ENCODE measurements around the gene PLEKHM3. TPM values are rescaled to one million over a fixed set of nuclear protein-coding genes. Genes with fewer than 3 reads are reported as not detected.

Gene PLEKHM3
- total and polyA plus RNA-seq, 7 donors: 1.2 to 47.9 (median 29.1) TPM

GRCh38 chr2:207867056-207867455, 158.3 kb downstream of the PLEKHM3 start:
- no peaks in the 10 kb centered on the region for H3K27me3 ChIP-seq
- TF ChIP-seq CTCF (IDR thresholded peaks at IDR 0.05): no peak
- TF ChIP-seq POLR2A (IDR thresholded peaks at IDR 0.05): no peak
- TF ChIP-seq POLR2AphosphoS5 (IDR thresholded peaks at IDR 0.05): no peak
- TF ChIP-seq EP300 (IDR thresholded peaks at IDR 0.05): no peak
- peaks cover 0 to 26% (median 9%) of the 10 kb centered on the region in 4 donors for H3K4me1 ChIP-seq
- H3K9me3 ChIP-seq: no peaks in the 10 kb centered on the region
- intact Hi-C loops (cut with DNase I): no loop called here
- WGBS, 2 donors: 88 to 91% methylated on average over 3 of the region's 3 CpGs
- no peaks in the 10 kb centered on the region for H3K36me3 ChIP-seq
- H3K27ac ChIP-seq: no peak overlapping the region
- no peak overlapping the region for H3K4me3 ChIP-seq
- no peak for DNase-seq

GRCh38 chr2:207865210-207865609, 160.1 kb downstream of the PLEKHM3 start:
- Histone ChIP-seq H3K27ac (no peak overlapping the region), H3K9me3 (no peaks in the 10 kb centered on the region), H3K36me3 (peaks cover 0 to 8% (median 3%) of the 10 kb centered on the region in 4 donors), H3K4me1 (peaks cover 0 to 26% (median 9%) of the 10 kb centered on the region in 4 donors), H3K4me3 (no peak overlapping the region), H3K27me3 (no peaks in the 10 kb centered on the region)
- intact Hi-C loops (cut with DNase I): no loop called here
- 93 to 96% methylated on average over 5 of the region's 5 CpGs for WGBS, 2 donors
- no peak for TF ChIP-seq POLR2AphosphoS5 (IDR thresholded peaks at IDR 0.05)
- TF ChIP-seq CTCF (IDR thresholded peaks at IDR 0.05): no peak
- no peak for TF ChIP-seq EP300 (IDR thresholded peaks at IDR 0.05)
- no peak for TF ChIP-seq POLR2A (IDR thresholded peaks at IDR 0.05)
- no peak for DNase-seq

GRCh38 chr2:207863345-207863744, 162.0 kb downstream of the PLEKHM3 start:
- H3K27ac ChIP-seq: no peak overlapping the region
- no peaks in the 10 kb centered on the region for H3K27me3 ChIP-seq
- TF ChIP-seq EP300 (IDR thresholded peaks at IDR 0.05): no peak
- peaks cover 0 to 12% (median 4%) of the 10 kb centered on the region in 4 donors for H3K4me1 ChIP-seq
- no peak for DNase-seq
- no peaks in the 10 kb centered on the region for H3K9me3 ChIP-seq
- H3K4me3 ChIP-seq: no peak overlapping the region
- 96% methylated on average over 10 of the region's 10 CpGs for WGBS, 2 donors
- intact Hi-C loops (cut with DNase I): no loop called here
- peaks cover 0 to 14% (median 4%) of the 10 kb centered on the region in 4 donors for H3K36me3 ChIP-seq

- no peak overlapping the region for H3K27ac ChIP-seq
- no peak overlapping the region for H3K4me3 ChIP-seq
- WGBS, 2 donors: 84 to 92% methylated on average over 4 of the region's 4 CpGs
- no peaks in the 10 kb centered on the region for H3K9me3 ChIP-seq
- intact Hi-C loops (cut with DNase I): no loop called here
- DNase-seq: no peak
- peaks cover 0 to 6% (median under 1%) of the 10 kb centered on the region in 4 donors for H3K4me1 ChIP-seq
- TF ChIP-seq CTCF (IDR thresholded peaks at IDR 0.05) (no peak), POLR2AphosphoS5 (IDR thresholded peaks at IDR 0.05) (no peak), POLR2A (IDR thresholded peaks at IDR 0.05) (no peak), EP300 (IDR thresholded peaks at IDR 0.05) (no peak)
- no peaks in the 10 kb centered on the region for H3K27me3 ChIP-seq
- H3K36me3 ChIP-seq: peaks cover 0 to 14% (median 4%) of the 10 kb centered on the region in 4 donors
These were observed 163.5 kb downstream of the PLEKHM3 start for GRCh38 chr2:207861789-207862188.

- Histone ChIP-seq H3K27me3 (no peaks in the 10 kb centered on the region), H3K36me3 (peaks cover 0 to 18% (median 6%) of the 10 kb centered on the region in 4 donors), H3K4me3 (no peak overlapping the region), H3K4me1 (no peaks in the 10 kb centered on the region), H3K9me3 (no peaks in the 10 kb centered on the region), H3K27ac (no peak overlapping the region)
- 94 to 96% methylated on average over 3 of the region's 3 CpGs for WGBS, 2 donors
- intact Hi-C loops (cut with DNase I): no loop called here
- no peak for TF ChIP-seq POLR2AphosphoS5 (IDR thresholded peaks at IDR 0.05)
- TF ChIP-seq CTCF (IDR thresholded peaks at IDR 0.05): no peak
- DNase-seq: no peak
These were observed 164.6 kb downstream of the PLEKHM3 start for GRCh38 chr2:207860685-207861084.
